SK-N-MC (cell line): Measurements from ENCODE around the gene RIN1.

Experiments used
- DNase-seq: peaks from one replicate; pipeline ENCODE4 v3.0.0-alpha.2; 2011; ENCODE audit warnings: low read depth, low spot score
- H3K27ac ChIP-seq: fragments of 200-600 bp; sonication (generic); 2 replicates; pipeline ENCODE4 v1.5.1; 2016; ENCODE audit warnings: mixed run types
- H3K36me3 ChIP-seq: fragments of 200-600 bp; sonication (generic); 2 replicates; pipeline ENCODE4 v1.6.1; 2017; ENCODE audit warnings: antibody characterized with exemption, low read length, mixed read lengths; ENCODE audit not compliant: insufficient read depth
- H3K4me3 ChIP-seq: fragments of 200-600 bp; sonication (generic); 2 replicates; pipeline ENCODE4 v1.5.1; 2016
- H3K9ac ChIP-seq: fragments of 200-600 bp; sonication (generic); 2 replicates; pipeline ENCODE4 v1.8.0; 2017; ENCODE audit warnings: mixed run types, mixed read lengths; ENCODE audit not compliant: insufficient read length
- H3K9me3 ChIP-seq: fragments of 200-600 bp; sonication (generic); 2 replicates; pipeline ENCODE4 v1.6.1; 2017; ENCODE audit warnings: low read depth, mild to moderate bottlenecking, antibody characterized with exemption, low read length, moderate library complexity, mixed read lengths
- EZH2 ChIP-seq: fragments of 200-600 bp; sonication (generic); IDR thresholded peaks from one replicate; pipeline ENCODE4 v1.6.1; 2017; ENCODE audit warnings: antibody characterized with exemption
- FOXP2 ChIP-seq: optimal IDR thresholded peaks from 2 replicates; pipeline ENCODE3; 2011; ENCODE audit warnings: mild to moderate bottlenecking, moderate library complexity; ENCODE audit not compliant: insufficient read depth; ENCODE audit errors: extremely low read length, control extremely low read depth
- POLR2AphosphoS5 ChIP-seq: IDR thresholded peaks from 2 replicates; pipeline ENCODE4 v1.6.1; 2012; ENCODE audit warnings: mild to moderate bottlenecking, low read depth, low read length, borderline replicate concordance

The RIN1 gene

GRCh38 chr11:66293352-66293751 is 42.9 kb downstream of the RIN1 start:
- Histone ChIP-seq H3K27ac (no peak overlapping the region), H3K4me3 (no peak overlapping the region), H3K9me3 (no peaks in the 10 kb centered on the region), H3K36me3 (no peaks in the 10 kb centered on the region), H3K9ac (no peak overlapping the region)
- TF ChIP-seq EZH2 (no peak), FOXP2 (no peak), POLR2AphosphoS5 (no peak)
- no peak for DNase-seq

GRCh38 chr11:66292543-66293332 is 43.5 kb downstream of the RIN1 start:
- no peaks in the 10 kb centered on the region for H3K9me3 ChIP-seq
- no peaks in the 10 kb centered on the region for H3K36me3 ChIP-seq
- no peak overlapping the region for H3K27ac ChIP-seq
- no peak overlapping the region for H3K4me3 ChIP-seq
- no peak for DNase-seq
- no peak for TF ChIP-seq POLR2AphosphoS5
- no peak for TF ChIP-seq FOXP2
- H3K9ac ChIP-seq = no peak overlapping the region

DNA sequence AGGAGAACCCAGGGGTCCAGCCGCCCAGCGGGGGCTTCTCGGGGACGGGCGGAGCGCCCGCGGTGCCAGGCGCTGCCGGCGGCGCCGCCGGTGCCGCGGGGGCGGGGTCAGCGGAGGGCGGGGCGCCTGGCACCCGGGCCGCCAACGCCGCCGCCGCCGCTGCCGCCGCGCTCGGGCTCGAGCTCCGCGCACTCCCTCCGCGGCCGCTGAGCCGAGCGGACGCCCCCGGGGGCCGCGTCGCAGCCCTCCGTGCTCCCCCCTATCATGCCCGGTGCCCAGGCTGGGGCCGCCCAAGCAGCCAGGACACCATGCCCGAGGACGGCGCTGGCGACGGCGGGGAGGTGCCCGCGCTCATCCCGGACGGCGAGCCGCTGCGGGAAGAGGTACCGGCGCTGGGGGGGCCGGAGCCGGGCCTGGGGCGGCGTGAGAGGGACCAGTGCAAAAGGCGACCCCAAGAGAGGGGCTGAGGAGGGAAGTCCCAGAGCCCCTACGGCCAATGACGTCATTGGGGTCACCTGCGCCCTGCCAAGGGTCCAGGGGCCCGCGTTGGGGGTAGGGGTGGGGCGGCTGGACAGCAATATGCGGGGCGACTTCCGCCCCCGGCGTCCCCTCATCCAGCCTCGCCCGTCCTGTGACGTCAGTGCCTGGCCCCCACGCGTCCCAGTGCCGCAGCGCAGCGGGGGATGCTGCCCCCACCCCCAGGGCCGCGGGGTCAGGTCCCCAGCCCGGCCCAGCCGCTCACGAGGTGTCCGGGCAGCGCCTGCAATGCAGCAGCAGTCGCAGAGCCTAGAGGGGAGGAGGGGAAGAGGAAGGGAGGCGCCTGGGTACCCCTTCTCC is 44.3 kb downstream of the RIN1 start, which contains the start of gene TMEM151A:
Gene TMEM151A (plus strand): TSS at position 189 of the 837 bp plus-strand sequence. CDS start 120 bp downstream, at position 309.
- H3K4me3 ChIP-seq = peak within 1 kb of the TSS; percentile 62
- TF ChIP-seq EZH2 = no peak
- TF ChIP-seq POLR2AphosphoS5 = no peak
- no peak for TF ChIP-seq FOXP2
- H3K36me3 ChIP-seq = no peaks in the 10 kb centered on the region
- DNase-seq = no peak
- no peak within 1 kb of the TSS for H3K27ac ChIP-seq
- no peaks in the 10 kb centered on the region for H3K9me3 ChIP-seq
- no peak within 1 kb of the TSS for H3K9ac ChIP-seq

DNA sequence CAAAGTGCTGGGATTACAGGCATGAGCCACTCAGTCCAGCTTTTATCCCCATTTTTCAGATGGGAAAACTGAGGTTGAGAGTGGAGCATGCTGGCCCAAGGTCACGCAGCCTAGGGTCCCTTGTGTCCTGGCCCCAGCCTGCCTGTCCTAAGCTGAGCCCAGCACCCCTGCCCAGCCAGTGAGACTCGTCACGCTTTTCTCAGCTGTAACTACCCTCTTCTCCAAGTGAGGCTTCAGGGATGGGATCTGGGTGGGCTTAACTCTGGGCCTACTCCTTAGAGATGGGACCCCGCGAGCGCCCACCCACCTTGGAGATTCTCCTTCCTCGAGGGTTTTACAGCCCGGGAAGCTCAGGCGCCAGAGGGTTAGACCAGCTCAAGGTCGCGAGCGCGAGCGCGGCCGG is 44.9 kb downstream of the RIN1 start:
- H3K36me3 ChIP-seq = no peaks in the 10 kb centered on the region
- H3K4me3 ChIP-seq = no peak overlapping the region
- no peaks in the 10 kb centered on the region for H3K9me3 ChIP-seq
- TF ChIP-seq FOXP2 = no peak
- TF ChIP-seq POLR2AphosphoS5 = no peak
- no peak for TF ChIP-seq EZH2
- no peak for DNase-seq
- no peak overlapping the region for H3K27ac ChIP-seq
- no peak overlapping the region for H3K9ac ChIP-seq

DNA sequence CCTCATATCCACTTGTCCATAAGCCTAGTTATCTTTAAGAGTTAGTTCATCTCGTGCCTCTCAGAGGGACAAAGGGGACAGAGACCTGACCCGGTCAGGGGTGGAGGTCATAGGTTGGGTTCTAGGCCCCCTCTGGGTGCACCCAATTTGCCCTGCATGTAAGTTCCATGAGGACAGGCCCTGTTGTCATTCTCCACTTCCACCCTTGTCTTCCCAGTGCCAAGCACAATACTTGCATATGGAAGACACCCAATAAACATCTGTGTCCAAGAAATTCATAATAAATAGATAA is 46.0 kb downstream of the RIN1 start:
- no peak for TF ChIP-seq EZH2
- TF ChIP-seq FOXP2 = no peak
- no peak for TF ChIP-seq POLR2AphosphoS5
- H3K27ac ChIP-seq = no peak overlapping the region
- H3K36me3 ChIP-seq = no peaks in the 10 kb centered on the region; the same call in 1 of the 2 replicates
- H3K9ac ChIP-seq = no peak overlapping the region
- DNase-seq = no peak
- no peak overlapping the region for H3K4me3 ChIP-seq
- H3K9me3 ChIP-seq = no peaks in the 10 kb centered on the region

GRCh38 chr11:66289548-66290329 is 46.5 kb downstream of the RIN1 start:
- Histone ChIP-seq H3K9ac (peak overlapping the region; percentile 24), H3K27ac (peak overlapping the region; percentile 47; the same call in 1 of the 2 replicates), H3K36me3 (no peaks in the 10 kb centered on the region; the same call in 1 of the 2 replicates), H3K9me3 (no peaks in the 10 kb centered on the region), H3K4me3 (peak overlapping the region; percentile 84)
- TF ChIP-seq POLR2AphosphoS5 (no peak), FOXP2 (no peak), EZH2 (no peak)
- DNase-seq = no peak

- Histone ChIP-seq H3K9me3 (no peaks in the 10 kb centered on the region), H3K27ac (peak within 1 kb of the TSS; percentile 56; the same call in 1 of the 2 replicates)
- TF ChIP-seq EZH2 (no peak), FOXP2 (peak; percentile 76), POLR2AphosphoS5 (peak; percentile 83; the same call in 1 of the 2 replicates)
Observed at GRCh38 chr11:66288671-66289547, 47.3 kb downstream of the RIN1 start, which contains the start of gene YIF1A. YIF1A (minus strand) TSS chr11:66289143; CDS start chr11:66288985, 158 bp downstream.

More at GRCh38 chr11:66288671-66289547, 47.3 kb downstream of the RIN1 start, which contains the start of gene YIF1A:
- H3K9ac ChIP-seq = peak within 1 kb of the TSS; percentile 87
- no peaks in the 10 kb centered on the region; the same call in 1 of the 2 replicates for H3K36me3 ChIP-seq
- peak; percentile 97 for DNase-seq
- peak within 1 kb of the TSS; percentile 84 for H3K4me3 ChIP-seq
